ENCODE data around the gene PPARG.

DNA sequence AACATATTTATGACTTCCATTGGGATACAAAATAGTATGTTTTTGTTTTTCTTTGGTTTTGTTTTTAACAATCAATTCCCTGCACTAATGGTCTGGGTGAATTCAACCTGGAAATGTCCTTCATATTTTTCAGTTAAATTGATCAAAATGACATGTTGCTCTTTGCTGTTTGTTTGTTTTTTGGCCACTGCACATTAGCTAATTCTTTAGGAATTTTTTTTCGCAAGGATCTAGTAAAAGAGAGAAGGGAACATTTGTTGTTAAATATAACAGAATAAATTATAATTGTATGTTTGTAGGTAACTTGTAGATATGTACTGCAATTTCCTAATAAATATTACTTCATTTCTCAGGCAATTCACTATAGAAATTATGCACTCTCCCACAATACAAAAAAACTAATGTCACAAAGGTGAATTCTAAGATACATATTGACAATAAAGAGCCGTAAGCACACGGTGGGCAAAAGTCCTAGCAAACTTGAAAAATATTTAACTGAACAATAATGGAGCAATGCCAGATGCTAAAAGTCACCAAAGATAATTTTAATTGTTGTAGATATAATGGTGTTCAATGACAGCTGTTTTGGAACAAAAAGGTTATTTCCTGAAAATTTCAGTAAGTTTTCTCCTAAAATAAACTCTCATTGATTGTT, 21.4 kb upstream of the PPARG start:
- TF ChIP-seq ZC3H13 (CRISPR knock-in tag; IDR thresholded peaks at IDR 0.05) (no peak), ZNF292 (CRISPR knock-in tag; IDR thresholded peaks at IDR 0.05; ENCODE audit: borderline replicate concordance, low read depth) (no peak), SMC3 (IDR thresholded peaks at IDR 0.05; ENCODE audit: low read length) (no peak), ZNF468 (CRISPR knock-in tag; IDR thresholded peaks at IDR 0.05) (no peak), NFRKB (IDR thresholded peaks at IDR 0.05) (no peak), THAP11 (CRISPR knock-in tag; IDR thresholded peaks at IDR 0.05) (no peak), GABPB1 (CRISPR knock-in tag; IDR thresholded peaks at IDR 0.05) (no peak), ZFP36 (IDR thresholded peaks at IDR 0.05; ENCODE audit: borderline replicate concordance, low read depth, low read length, partially characterized antibody) (no peak), CC2D1A (CRISPR knock-in tag; IDR thresholded peaks at IDR 0.05) (no peak)
- TF ChIP-seq, protein P1, sequence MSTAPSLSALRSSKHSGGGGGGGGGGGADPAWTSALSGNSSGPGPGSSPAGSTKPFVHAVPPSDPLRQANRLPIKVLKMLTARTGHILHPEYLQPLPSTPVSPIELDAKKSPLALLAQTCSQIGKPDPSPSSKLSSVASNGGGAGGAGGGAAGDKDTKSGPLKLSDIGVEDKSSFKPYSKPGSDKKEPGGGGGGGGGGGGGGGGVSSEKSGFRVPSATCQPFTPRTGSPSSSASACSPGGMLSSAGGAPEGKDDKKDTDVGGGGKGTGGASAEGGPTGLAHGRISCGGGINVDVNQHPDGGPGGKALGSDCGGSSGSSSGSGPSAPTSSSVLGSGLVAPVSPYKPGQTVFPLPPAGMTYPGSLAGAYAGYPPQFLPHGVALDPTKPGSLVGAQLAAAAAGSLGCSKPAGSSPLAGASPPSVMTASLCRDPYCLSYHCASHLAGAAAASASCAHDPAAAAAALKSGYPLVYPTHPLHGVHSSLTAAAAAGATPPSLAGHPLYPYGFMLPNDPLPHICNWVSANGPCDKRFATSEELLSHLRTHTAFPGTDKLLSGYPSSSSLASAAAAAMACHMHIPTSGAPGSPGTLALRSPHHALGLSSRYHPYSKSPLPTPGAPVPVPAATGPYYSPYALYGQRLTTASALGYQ (CRISPR knock-in tag; IDR thresholded peaks at IDR 0.05), result no peak
- TF ChIP-seq, protein P2, sequence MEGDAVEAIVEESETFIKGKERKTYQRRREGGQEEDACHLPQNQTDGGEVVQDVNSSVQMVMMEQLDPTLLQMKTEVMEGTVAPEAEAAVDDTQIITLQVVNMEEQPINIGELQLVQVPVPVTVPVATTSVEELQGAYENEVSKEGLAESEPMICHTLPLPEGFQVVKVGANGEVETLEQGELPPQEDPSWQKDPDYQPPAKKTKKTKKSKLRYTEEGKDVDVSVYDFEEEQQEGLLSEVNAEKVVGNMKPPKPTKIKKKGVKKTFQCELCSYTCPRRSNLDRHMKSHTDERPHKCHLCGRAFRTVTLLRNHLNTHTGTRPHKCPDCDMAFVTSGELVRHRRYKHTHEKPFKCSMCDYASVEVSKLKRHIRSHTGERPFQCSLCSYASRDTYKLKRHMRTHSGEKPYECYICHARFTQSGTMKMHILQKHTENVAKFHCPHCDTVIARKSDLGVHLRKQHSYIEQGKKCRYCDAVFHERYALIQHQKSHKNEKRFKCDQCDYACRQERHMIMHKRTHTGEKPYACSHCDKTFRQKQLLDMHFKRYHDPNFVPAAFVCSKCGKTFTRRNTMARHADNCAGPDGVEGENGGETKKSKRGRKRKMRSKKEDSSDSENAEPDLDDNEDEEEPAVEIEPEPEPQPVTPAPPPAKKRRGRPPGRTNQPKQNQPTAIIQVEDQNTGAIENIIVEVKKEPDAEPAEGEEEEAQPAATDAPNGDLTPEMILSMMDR (CRISPR knock-in tag; IDR thresholded peaks at IDR 0.05), result no peak
- TF ChIP-seq, protein P3, sequence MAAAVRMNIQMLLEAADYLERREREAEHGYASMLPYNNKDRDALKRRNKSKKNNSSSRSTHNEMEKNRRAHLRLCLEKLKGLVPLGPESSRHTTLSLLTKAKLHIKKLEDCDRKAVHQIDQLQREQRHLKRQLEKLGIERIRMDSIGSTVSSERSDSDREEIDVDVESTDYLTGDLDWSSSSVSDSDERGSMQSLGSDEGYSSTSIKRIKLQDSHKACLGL (CRISPR knock-in tag; IDR thresholded peaks at IDR 0.05), result no peak

Data from HepG2 (cell line).